GM21447 (cell line): ENCODE results near the gene OLFML1.

Experiments
- ATAC-seq: cut with Tn5 transposase; IDR thresholded peaks from one replicate; pipeline ENCODE4 v1.9.1; 2021; ENCODE audit not compliant: unreplicated experiment

OLFML1 gene

GRCh38 chr11:7485186-7486097, at the start of gene OLFML1:
OLFML1 (plus strand) TSS chr11:7485506; CDS start chr11:7485876, 370 bp downstream.
- ATAC-seq: no peak

- no peak for ATAC-seq
Observed at GRCh38 chr11:7436146-7436545, 49.2 kb upstream of the OLFML1 start.

GRCh38 chr11:7436657-7437056, 48.6 kb upstream of the OLFML1 start:
- peak; percentile 88 for ATAC-seq

DNA sequence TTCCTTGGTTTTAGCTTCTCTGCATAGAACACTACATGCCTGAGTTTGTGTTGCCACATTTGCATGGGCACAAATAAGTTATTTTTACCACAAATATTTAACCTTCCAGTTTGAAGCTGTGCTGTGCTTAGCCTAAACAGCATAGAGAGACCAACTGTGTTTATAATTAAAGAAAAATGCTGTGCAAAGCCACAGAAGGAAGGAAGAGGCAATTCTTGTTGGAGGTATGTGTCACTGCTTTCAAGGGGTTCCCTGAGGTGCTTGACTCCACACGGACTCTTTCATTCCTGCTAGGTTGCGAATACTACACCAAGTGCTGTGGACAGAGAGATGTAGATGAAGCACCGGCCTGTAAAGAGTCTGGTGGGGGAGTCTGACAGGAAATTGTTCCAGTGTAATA, 47.6 kb upstream of the OLFML1 start:
- no peak for ATAC-seq

GRCh38 chr11:7439746-7440320, 45.5 kb upstream of the OLFML1 start:
- no peak for ATAC-seq

GRCh38 chr11:7442588-7443215, 42.6 kb upstream of the OLFML1 start:
- peak; percentile 95 for ATAC-seq

DNA sequence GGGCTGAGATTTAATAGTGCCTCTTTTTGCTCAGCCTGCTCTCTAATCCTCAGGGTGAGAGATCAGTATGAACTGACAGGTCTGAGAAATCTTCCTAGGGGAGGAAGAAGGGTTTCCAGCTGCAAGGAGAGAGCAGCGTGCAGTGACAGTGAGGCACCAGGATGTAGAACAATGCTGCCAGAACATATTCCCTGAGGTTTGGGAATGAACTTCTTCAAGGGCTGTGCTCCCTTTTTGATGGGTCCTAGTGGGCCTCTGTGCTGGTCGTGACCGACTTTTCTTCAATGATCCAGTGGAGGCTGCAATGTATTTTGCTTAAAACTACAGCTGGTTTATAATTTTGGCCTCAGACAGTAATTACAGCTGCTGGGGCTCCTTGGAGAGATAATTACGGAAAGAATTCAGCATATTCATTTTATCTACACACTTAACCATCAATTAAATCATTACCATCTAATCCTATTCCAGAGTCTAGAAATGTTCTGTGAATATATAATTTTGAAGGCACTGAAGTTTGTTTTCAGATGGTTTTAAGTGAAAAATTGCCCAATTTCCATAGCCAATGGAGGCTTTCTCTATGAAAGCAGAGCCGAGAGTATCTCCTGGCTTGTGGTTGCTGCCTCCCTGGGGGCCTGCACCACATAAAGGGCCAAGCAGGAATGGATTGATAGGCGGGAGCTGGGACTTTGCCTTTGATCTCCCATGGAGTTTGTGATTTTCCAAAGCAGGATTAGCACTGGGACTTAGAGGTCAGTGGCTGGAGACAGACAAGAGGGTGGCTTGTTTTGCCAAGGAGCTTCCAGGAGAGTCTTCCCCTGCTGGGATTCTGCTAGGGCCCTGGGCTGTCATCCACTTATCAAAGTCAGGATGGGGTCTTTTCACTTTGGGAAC, 41.0 kb upstream of the OLFML1 start:
- ATAC-seq: no peak

GRCh38 chr11:7445564-7445963, 39.7 kb upstream of the OLFML1 start:
- ATAC-seq: no peak

- ATAC-seq: no peak
Observed at GRCh38 chr11:7448201-7448600, 37.1 kb upstream of the OLFML1 start.

GRCh38 chr11:7449211-7449840, 36.0 kb upstream of the OLFML1 start:
- ATAC-seq: no peak

- no peak for ATAC-seq
Observed at GRCh38 chr11:7449841-7450214, 35.5 kb upstream of the OLFML1 start.

DNA sequence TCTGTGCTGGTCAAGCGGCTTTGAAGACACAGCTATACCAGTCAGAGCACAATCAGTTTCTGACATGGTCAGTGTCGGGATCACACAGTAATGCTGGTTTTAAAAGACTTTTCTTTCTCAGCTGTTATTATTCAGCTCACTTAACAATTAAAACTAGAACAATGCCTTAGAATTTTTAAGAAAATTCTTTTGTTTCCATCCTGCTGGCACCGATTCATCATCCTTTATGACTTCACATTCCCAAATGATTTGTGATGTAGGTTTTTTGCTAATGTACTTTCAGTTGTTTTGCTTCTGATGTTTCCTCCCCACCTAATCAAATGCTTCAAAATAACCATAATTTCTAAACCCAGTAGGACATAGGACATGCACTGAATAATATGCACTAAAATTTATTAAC, 34.5 kb upstream of the OLFML1 start:
- ATAC-seq: no peak

GRCh38 chr11:7451520-7451919, 33.8 kb upstream of the OLFML1 start:
- ATAC-seq: no peak

GRCh38 chr11:7451952-7452494, 33.3 kb upstream of the OLFML1 start:
- ATAC-seq: no peak

- ATAC-seq: no peak
Observed at GRCh38 chr11:7454854-7455253, 30.5 kb upstream of the OLFML1 start.

GRCh38 chr11:7457211-7457610, 28.1 kb upstream of the OLFML1 start:
- ATAC-seq: no peak

DNA sequence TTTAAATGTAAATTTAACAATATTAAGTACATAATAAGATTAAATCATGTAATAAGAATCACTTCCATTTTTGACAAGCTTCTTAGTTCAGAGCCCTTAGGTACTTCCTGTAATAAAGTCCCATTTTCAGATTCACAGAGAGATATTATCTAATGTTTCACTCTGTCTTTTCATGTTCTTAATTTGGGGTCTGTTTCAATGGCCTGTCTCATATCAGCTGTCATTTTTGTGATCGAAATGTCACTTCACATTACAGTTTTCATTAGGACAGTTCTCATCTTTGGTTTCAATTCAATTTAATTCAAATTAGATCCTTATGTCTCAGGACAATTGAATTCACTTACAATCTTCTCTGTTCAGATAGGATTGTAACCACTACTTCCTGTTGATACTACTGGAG, 22.6 kb upstream of the OLFML1 start:
- ATAC-seq: no peak

DNA sequence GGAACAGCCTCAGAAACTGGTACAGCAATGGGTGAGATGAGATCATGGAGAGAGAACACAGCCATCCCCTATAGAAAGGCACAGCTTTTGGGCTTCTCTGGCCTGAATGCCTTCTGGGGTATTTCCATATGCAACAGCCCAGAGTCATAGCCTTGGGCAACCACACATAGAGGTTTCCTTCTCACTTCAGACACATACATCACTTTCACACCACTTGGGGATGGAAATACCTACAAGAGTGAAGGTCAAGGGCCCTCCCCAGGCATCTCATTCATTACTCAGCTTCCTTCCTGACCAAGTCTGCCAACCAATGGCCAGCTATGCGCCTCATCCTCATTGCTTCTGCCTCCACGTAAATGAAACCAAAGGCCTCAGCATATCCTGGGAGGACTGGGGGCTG, 17.7 kb upstream of the OLFML1 start:
- peak; percentile 84 for ATAC-seq

DNA sequence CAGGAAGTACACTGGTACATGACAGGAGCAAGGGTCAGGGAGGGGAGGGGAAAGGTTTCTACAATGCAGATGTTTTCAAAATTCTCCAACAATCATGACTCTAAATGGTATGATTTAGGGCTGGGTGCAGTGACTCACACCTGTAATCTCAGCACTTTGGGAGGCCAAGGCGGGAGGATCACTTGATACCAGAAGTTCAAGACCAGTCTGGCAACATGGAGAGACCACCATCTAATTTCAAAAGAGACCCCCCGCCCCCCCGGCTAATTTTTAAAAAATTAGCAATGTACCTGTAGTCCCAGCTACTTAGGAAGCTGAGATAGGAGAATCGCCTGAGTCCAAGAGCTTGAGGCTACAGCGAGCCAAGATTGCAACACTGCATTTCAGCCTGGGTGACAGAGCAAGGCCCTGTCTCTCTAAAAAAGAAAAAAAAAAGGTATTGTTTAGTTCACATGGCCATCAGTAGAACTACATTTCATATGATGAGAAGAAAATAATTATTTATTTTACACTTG, 15.9 kb upstream of the OLFML1 start:
- ATAC-seq: no peak

DNA sequence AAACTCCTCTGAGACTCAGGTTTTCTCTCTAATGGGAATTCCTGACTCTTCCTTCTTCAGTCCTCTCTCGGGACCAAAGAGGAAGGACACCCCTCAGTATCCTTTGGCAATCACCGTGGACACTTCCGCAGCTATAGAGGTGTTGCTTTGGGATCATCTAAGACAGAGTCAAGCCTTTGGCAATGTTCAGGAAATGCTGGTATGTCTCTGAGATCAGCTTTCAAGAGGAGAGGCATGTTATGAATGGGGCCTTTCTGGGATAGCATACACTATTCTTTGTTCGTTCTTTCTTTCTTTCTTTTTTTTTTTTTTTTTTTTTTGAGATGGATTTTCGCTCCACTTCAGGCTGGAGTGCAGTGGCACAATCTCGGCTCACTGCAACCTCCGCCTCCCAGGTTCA, 14.2 kb upstream of the OLFML1 start:
- ATAC-seq: no peak
